T47D (cell line): Measurements from ENCODE around the gene ASTN2.

Experiments
- DNase-seq, 2 experiments: peaks; one replicate each; pipeline versions ENCODE4 v3.0.0 to v3.0.0-alpha.2; 2011 to 2012; ENCODE audit warnings: low read depth in 1 of 2, low spot score in 1 of 2
- JUND ChIP-seq: IDR thresholded peaks from 2 replicates; pipeline ENCODE4 v1.6.1; 2012; ENCODE audit warnings: low read depth
- in situ Hi-C: cut with HindIII; loops from 2 replicates; pipeline ENCODE4 v1.10.0; 2016; ENCODE audit warnings: low sequenced_read_pairs, low pct_unique_long_range_greater_than_20kb

The ASTN2 gene

DNA sequence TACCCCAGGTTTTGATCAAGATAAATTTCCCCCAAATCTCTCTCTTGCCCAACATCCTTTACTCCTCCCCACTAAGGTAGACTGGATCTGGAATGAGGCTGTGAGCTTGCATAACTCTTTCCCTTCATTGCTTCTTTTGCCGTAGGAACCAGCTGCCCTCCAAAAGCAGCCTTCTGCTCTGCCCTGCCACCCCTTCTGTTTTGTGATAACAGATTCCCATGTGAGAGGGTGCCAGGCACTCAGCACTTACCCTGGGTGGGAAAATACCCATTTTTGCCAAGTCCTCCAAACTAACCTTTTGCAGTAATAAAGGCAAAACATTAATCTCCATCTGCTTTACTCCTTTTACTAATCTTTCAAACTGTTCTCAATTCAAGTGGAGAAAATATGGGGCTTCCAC, 182.6 kb downstream of the ASTN2 start:
- DNase-seq, result no peak
- TF ChIP-seq JUND, result no peak
- in situ Hi-C loops, result no loop called here

DNA sequence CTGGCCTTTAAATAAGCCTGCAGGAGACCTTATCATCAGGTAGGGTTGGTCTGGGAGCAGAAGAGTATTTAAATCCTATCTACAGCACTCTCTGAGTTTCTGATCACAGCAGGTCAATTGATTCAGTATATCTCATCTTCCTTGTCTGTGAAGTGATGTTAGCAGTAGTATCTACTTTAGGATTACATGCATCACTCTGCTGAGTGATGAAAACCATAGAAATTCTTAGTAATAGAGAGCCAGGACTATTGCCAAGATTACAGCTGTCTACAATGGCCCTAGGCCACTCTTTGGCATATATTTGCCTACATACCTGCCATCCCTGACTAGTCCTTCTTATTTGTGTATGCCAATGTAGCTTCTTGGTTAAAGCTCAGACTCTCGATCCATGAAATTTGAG, 183.8 kb downstream of the ASTN2 start:
- in situ Hi-C loops, result no loop called here
- no peak for TF ChIP-seq JUND
- no peak for DNase-seq

DNA sequence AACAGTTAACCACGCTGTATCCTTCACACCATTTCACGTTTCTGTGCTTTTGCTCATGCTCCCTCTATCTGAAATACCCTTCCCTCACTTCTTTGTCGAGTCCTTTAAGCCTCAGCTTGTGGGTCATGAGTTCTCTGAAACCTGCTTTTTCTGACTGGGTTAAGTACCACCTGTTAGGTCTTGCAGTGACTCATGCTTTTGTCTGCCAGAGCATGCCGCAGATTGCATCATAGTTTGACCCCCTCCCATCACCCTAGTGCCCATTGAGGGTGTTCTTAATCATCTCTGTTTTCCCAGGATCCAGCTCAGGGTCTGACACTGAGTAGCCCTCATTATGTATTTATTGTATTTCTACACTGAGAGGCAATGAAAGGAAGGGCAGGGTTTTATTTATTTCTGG, 190.2 kb downstream of the ASTN2 start:
- no peak for TF ChIP-seq JUND
- in situ Hi-C loops, result no loop called here
- no peak for DNase-seq

DNA sequence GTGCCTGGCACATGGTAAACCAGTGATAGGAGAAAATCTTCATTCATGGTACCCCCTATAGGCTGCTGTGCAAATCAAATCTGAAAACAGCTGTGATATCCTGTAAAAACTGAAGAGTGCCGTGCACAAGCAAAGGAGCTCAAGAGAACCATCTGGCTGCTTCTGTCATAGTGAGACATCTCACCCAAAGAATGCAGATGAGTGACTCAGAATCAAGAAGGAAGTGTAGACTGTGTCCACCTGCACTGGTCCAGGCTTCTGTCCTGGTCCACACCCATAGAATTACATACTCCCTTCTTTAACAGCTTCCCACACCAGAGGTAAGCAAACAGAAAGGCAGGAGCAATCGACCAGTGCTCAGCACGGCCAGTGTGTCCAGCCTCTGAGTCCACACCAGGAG, 195.9 kb downstream of the ASTN2 start:
- TF ChIP-seq JUND, result no peak
- in situ Hi-C loops, result no loop called here
- DNase-seq, result no peak

DNA sequence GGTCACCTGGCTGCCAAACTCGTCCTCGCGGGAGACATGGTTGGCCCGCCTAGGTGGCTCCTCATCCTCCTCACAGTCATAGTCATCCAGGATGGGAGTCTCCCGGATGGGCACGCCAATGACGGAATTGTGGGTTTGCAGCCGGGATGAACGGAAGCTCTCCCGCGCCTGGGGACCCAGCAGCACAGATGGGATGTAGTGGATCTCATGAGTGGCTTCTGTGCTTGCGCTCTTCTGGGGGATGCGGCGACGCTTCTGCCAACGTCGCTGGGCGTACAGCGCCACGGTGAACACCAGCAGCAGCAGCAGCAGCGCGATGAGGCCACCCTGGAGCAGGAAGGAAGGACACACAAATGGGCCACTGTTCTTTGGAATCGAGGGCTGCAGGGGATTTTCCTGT, 200.4 kb downstream of the ASTN2 start:
- no peak for TF ChIP-seq JUND
- DNase-seq, result no peak
- in situ Hi-C loops, result no loop called here

DNA sequence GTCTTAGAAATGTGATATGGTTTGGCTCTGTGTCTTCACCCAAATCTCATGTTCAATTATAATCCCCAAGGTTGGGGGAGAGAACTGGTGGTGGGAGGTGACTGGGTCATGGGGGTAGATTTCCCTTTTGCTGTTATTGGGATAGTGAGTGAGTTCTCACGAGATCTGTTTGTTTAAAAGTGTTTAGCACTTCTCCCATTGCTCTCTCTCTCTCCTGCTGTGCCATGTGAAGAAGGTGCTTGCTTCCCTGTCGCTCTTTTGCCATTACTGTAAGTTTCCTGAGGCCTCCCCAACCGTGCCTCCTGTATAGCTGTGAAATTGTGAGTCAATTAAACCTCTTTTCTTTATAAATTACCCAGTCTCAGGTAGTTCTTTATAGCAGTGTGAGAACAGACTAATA, 203.6 kb downstream of the ASTN2 start:
- no peak for DNase-seq
- in situ Hi-C loops, result no loop called here
- TF ChIP-seq JUND, result no peak

DNA sequence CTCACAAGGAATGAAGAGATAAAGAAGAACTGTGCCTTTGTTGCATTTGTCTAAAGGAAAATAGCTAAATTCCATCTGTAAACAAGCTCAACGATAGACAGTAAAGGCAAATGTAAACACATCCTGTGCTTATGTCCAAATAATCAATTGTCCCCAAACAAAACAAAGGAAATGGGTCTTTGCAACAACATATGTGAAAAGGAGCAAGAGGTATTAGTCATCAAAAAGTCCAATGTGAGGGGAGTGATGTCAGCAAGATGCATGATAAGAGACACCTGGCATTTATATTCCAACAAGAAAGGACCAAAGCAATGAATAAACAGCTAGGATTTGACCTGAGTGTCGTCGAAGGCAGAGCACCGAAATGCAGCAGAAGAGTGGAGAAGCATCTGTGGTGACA, 209.1 kb downstream of the ASTN2 start:
- in situ Hi-C loops, result no loop called here
- TF ChIP-seq JUND, result no peak
- no peak for DNase-seq

DNA sequence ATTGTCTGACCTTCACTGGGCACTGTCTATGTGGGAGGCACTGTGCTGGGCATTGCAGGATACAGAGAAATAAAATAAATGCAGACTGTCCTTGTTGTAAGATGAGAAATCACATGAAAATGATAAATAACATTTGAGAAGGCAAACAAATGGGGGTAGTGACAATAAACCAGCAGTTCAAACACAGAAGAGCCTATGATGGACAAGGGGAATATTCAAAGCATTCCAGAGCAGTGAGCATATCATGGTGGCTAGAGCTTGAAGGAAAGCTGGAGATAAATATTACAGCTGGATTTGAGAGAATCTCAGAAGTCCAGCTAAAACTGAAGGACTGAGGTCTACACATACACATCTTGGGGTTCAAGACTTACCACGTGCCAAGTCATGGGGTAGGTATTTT, 209.9 kb downstream of the ASTN2 start:
- DNase-seq, result no peak
- in situ Hi-C loops, result no loop called here
- TF ChIP-seq JUND, result no peak

DNA sequence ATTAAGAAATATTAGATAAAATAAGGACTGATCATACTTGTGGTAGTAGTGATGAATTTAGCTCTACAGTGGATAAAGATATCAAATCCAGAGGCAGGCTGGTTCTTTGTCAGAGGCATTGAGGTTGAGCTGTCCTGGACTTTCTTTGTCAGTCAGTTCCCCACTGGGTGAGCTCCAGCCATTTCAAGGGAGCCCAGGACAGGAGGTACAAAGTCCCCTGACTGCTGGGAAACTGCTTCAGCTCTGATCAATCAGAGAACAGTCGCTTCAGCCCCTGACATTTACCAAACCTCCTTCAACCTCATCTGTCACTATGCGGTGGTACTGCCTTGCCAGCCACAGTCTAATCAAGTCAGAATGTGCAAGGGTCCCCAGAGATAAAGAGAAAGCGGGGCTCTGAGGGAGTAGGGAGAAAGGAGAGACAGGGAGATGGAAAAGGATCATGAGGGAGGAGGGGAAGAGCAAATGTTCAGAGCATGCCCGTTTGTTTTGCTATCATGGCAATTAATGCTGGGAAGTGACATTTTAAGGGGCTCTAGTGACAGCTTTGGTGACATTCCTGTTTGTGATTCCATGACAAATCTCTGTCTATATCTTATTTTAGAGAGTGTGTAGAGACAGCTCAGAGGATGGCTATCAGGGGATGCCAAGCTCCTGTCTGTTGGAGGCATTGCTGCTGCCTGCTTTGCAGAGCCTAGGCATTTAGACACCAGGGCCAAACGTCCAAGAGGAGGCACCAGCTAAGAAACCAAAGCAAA, 223.2 kb downstream of the ASTN2 start:
- in situ Hi-C loops, result no loop called here
- no peak for TF ChIP-seq JUND
- DNase-seq, result no peak

DNA sequence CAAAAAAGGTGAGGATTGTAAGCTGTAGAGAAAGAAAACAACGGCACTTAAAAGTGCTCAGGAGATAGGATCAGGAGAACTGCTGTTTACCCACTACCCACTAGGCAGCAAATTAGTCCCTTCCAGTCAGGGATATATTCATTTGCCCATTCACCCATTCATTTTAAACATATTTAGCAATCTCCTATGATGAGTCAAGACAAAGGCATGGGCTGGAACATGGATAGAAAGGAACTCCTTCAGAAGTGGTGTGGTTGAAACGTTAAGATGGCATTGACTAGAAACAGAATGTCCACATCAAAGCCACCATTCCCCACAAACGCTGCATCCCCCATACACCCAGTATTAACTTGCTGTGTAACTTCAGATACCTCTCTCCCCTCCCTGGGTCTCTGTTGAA, 225.7 kb downstream of the ASTN2 start:
- no peak for TF ChIP-seq JUND
- in situ Hi-C loops, result no loop called here
- DNase-seq, result no peak

DNA sequence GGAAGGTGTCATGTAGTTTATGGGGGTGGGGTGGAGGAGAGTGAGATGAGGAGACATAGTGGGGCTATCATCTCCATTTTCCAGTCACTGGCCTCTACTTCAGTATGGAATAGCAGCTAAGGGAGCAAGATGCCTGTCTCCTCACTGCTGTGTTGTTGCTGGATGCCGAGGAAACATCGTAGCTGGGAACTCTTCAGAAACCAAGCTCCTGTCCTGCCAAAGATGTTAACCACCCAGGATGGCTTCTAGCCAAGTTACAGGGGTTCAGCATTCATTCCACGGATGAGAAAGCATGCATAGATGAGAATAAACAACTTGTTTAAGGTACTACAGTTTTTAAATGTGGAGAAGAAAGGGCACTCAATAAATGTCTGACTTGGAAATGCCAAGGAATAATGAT, 226.5 kb downstream of the ASTN2 start:
- TF ChIP-seq JUND, result no peak
- in situ Hi-C loops, result no loop called here
- no peak for DNase-seq

DNA sequence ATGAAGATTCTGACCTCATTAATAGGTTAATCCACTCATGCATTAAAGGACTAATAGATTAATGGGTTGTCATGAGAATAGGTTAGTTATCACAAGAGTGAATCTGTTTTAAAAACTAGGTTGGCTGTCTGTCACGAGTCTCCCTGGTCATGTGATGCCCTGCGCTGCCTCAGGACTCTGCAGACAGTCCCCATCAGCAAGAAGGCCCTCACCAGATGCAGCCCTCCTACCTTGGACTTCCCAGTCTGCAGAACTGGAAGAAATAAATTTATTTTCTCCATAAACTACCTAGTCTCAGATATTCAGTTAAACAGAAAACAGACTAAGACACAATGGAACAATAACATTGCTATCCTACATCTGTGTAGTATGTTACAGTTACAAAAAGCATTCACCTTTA, 227.4 kb downstream of the ASTN2 start:
- no peak for DNase-seq
- TF ChIP-seq JUND, result no peak
- in situ Hi-C loops, result no loop called here

DNA sequence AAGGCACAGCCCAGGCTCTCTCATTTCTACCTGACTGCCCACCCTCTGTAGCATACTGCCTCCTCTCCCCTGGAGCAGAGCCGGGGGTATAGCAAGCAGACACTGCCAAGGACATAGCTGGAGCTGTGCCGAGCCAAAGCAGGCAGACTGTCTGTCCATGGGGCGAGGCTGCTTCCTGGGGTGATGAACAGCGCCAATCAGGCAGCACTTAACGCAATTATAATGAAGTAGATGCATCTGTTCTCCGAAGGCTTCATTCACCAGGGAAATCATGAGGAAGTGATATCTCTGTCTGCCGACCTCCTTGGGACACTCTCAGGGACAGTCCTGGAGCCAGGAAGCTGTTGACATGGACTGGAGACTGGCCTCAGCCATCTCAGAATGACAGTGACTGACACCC, 230.7 kb downstream of the ASTN2 start:
- DNase-seq, result no peak
- in situ Hi-C loops, result no loop called here

DNA sequence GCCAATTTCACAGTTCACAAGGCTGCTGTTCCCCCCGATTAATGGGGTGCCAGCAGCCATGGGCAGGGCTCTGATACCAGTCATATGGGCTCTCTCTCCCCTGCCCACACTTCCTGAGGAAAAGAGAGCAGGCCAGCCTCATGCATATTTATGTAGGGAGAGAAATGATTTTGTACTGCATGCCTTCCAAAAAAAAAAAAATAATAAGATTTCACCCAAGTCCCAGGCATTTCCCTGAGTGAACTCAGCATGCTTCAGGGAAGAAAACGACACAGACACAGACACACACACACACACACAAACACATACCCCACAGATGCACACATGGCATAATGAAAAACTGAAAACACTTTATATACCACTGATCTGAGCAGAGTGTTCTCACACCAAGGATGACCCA, 232.8 kb downstream of the ASTN2 start:
- TF ChIP-seq JUND, result no peak
- no peak for DNase-seq
- in situ Hi-C loops, result no loop called here

More for the DNA sequence above, 230.7 kb downstream of the ASTN2 start:
- no peak for TF ChIP-seq JUND
